NAMALWA (cell line): ENCODE measurements around the gene ZSCAN1.

Experiments used
- DNase-seq: peaks from one replicate; pipeline ENCODE4 v3.0.0-alpha.2; 2015; ENCODE audit warnings: low spot score

The ZSCAN1 gene

DNA sequence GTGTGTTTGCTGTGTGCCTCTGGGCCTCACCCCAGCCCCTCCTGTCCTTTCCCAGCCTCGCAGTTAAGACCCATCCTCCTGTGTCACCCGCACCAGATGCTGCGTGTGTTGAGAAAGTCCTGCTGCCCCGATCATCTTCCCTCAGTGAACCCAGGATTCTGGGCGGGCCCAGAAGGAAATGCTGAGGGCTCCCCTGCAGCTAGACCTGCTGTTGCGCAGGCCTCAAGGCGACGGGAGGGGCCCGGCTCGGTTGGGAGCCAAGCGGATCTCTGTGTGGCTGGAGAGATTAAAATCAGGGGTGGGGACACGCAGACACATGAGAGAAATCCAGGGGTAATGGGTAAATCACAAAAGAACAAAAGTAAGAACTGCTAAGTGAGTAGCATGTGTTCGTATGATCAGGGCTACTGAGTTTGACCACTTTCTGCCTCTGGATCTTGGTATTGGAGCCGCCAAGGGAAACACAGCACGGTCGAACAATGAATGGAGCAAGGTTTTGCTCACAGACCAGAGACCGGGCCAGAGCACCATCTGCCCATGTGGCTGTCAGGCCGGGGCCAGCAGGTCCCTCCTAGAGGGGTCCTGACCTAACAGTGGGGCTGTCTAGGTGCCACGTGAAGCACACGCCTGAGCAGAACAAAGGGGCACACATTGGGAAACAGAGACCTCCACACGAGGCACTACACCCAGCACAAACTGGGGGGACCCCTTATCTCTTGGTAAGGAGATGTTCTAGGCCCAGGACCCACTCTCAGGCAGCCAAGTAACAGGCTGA is 7.1 kb downstream of the ZSCAN1 start:
- DNase-seq = no peak

DNA sequence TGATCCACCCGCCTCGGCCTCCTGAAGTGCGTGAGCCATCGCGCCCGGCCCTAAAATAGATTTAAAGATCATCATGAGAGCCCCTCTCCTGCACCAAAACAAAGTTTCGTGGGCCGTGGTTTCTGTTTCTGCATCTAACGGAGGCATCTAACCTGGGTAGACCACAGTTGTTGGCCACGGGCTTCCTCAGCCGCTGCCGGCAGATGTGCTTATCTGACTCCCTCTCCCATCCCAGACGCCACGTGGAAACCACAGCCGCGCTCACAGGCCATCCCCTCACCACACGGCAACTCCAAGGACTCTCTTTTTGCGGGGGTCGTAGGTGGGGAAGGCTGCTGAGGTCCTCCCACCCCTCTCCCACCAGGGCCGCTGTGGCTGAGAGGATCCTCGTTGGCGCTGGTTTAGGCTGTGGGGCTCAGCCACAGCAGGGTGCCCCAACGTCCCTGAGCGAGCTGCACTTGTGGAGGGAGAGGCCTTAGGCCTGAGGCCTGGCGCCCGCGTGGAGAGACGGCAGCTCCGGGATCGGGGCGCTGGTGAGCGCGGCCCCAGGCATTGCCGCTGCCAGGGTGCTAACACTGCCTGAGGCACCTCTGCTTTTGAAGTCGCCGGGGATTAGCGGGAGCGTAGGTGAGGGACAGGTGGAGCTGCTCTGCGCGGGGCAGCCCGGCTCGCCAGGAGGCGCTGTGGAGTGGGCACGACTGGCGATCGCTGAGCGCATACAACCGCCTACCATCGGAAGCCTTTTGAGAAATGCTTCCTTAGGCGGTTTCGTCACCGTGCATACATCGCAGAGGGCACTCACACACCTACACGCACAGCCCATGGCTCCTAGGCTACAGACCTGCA is 8.9 kb downstream of the ZSCAN1 start:
- no peak for DNase-seq

DNA sequence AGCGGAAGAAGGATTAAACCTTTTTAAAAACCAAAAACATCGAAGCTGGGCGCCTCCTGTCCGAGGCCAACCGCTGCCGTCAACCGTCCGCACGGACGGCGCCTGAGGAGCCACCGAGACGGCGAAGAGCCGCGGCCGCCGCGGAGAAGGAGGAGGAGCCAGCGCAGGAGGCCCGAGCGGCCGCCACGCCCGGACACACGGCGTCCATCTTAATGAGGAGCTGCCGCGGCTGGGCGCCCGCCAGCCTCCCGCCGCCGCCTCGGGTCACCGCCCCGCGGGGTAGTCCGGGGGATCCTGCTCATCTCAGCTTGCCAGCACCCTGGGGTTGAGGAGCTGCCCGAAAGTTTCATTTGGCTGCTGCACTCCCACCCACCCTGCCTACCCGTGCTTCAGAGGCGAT is 10.6 kb downstream of the ZSCAN1 start:
- DNase-seq = no peak

DNA sequence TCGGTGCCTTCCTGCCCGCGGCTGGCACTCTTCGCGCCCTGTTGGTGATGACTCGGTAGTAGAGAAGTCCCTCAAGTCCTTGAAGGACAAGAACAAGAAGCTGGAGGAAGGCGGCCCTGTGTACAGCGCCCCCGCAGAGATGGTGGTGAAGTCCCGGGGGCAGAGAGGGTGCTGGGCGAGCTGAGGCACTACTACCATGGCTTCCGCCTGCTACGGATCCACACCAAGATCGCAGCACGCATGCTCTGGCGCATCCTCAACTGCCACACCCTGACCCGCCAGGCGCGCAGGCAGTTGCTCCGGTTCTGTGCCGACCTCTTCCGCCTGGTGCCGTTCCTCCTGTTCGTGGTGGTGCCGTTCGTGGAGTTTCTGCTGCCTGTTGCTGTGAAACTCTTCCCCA is 11.1 kb downstream of the ZSCAN1 start:
- no peak for DNase-seq

DNA sequence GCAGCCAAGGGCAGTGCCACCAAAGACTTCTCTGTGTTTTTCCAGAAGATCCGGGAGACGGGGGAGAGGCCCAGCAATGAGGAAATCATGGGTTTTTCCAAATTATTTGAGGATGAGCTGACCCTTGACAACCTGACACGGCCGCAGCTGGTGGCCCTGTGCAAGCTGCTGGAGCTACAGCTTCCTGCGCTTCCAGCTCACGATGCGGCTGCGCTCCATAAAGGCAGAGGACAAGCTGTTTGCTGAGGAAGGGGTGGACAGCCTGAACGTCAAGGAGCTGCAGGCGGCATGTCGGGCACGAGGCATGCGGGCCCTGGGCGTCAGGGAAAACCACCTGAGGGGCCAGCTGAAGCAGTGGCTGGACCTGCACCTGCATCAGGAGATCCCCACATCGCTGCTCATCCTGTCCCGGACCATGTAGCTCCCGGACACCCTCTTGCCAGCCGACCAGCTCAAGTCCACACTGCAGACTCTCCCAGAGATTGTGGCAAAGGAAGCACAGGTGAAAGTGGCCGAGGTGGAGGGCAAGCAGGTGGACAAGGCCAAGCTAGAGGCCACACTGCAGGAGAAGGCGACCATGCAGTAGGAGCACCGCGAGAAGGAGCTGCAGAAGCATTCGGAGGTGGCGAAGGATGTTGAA is 11.7 kb downstream of the ZSCAN1 start:
- DNase-seq = no peak

DNA sequence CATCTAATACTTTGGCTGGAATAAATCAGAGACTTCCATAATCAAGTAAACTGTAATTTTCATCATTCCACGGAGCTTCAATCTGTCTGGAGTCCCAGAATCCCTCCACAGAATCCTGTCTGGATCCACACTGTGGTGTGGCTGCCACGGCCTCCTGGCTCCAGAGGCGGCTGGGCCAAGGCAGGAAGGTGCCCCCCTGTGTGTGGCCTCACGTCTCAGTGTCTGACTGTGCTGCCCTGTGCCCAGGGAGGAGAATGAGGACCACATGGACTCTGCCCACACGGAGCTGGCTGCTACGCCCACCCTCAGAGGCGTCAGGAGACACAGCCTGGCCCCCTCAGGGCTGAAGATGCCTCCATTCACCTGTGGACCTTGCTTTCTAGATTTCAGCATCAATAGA is 13.0 kb downstream of the ZSCAN1 start:
- DNase-seq = no peak

DNA sequence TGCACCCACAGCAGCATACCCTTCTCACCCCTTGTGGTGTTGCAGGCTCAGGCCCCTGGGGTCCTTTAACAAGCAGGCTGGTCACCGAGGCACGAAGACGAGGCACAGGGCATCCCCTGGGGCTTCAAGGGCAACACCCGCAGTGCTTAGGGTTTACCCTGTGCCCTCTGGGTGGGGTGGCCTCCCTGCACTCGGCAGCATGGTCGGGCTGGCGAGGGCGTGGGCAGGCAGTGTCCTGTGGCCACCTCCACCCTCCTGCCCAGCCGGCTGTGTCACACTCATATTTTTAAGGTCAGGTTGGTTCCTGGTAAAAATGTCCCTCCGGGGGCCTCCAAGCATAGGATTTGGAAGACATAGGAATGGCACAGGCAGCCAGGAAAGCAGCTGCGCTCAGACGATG is 13.8 kb downstream of the ZSCAN1 start:
- no peak for DNase-seq

DNA sequence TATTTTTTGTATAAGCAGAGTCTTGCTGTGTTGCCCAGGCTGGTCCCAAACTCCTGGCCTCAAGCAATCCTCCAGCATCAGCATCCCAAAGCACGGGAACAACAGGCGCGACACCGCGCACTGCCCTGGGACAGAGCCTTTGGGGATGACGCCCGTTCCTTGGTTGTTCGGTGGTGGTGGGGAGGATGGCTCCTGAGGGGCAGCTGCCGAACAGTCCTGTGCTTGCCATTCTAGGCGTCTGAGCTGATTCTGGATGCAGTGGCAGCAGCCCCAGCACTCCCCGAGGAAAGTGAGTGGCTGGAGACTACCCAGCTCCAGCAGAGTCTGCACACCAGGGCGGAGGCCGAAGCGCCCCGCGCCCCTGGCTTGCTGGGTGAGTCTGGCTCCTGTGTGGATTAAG is 18.4 kb downstream of the ZSCAN1 start:
- DNase-seq = no peak

DNA sequence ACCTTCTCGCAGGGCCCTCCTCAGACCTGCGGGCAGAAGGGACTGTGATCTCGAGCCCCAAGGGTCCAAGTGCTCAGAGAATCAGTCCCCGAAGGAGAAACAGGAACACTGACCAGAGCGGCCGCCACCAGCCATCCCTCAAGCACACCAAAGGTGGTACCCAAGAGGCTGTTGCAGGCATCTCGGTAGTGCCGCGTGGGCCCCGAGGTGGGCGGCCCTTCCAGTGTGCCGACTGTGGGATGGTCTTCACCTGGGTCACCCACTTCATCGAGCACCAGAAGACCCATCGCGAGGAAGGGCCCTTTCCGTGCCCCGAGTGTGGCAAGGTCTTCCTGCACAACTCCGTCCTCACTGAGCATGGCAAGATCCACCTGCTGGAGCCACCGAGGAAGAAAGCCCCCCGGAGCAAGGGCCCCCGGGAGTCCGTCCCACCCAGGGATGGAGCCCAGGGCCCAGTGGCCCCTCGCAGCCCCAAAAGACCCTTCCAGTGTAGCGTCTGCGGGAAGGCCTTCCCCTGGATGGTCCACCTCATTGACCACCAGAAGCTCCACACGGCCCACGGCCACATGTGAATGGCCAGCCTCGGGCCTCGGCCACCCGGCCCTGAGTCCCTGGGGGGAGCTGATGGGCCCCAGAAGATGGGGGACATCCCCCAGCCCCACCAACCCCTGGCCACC is 19.8 kb downstream of the ZSCAN1 start:
- DNase-seq = no peak

DNA sequence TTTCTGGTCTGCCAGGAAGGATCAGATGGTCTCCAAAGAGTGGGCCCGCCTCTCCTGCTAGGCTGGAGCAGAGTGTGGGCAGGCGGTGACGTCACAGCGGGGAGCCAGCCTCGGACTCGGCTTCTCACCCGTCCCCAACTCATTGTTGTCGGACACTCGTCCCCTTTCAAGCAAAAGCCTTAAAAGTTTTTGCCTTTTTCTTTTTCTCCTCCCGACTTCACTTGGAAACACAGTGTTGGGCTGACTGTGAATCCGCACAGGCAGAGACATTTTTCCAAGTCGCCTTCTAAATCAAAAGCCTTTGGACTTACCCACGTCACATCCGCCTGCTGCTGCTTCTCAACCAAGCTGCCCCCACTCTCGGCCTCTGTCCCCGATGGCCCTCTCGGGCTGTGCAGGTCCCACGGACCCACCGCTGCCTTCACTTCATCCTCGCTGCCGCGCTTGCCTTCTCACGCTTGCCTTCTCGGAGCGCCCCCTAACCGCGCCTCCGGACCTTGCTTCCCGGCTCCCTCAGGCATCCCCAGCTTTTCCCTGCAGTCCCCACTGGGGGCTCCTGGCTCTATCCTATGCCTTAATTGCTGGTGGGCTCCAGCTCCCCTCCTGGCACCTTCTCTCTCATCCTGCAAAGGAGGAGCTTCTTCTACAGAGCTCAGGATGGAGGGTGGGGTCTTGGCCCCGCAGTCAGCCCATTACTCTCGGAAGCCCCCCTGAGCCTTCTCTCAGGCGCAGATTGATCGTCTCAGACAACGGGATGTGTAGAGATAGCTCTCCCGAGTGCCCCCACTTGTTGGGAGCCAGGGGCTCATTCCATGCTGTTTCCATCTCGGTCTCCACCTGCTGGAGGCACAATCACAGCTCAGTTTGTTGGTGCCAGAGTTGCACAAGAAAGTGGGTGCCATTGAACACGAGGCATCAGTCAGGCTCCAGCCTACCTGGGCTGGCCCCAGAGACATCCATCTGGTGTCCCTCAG is 21.4 kb downstream of the ZSCAN1 start:
- no peak for DNase-seq

DNA sequence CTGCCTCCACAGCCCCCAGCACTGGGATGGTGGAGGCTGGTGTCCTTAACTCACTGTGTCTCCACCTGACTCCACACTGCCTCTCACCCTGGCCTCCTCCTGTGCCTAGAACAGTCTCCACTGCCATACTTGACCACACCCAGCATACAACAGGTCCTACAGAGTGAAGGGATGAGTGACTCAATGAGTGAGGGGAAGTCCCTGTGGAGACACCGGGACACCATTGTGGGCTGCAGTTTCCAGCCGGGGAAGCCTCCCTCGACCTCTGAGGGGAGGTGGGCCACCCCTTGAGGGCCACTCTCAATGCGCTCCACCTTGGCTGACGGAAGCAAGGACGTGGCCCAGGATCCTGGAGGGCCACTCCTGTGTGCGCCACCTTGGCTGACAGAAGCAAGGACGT is 22.4 kb downstream of the ZSCAN1 start:
- no peak for DNase-seq

DNA sequence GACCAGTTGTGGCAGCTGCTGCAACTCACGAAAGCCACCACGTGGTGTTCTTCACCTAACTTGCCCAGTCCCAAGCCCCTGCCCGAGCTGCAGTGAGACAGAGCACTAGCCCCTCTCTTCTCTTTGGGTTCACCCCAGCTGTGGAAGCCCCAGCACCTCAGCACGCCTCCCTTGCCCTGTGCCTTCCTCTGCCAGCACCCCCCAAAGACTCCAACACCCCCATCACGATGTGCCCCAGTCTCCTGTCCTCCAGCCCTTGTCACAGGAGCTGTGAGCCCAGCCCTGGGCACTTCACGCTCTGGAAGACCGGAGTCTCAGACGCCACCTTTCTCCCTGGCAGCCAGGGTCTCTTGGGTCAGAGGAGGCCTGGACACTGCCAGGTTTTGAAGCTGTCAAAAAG is 23.0 kb downstream of the ZSCAN1 start:
- DNase-seq = no peak

DNA sequence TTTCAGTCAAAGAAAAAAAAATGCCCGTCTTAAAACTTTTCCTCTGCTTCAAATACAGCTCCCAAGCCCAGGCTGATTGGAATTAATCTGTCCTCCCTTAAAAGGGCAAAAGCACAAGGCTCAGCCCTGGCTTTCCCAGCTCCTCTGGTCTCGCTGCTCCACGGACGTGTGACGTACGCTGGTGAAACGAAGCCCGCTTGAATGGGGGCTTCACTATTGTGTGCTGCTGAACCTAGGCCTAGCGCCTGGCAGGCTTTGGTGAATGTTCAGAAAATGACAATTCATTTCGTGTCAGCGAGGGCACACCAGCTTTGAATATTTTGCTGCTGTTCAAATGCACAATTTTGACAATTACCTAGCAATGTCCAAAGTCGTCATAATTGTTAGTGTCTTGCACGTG is 24.6 kb downstream of the ZSCAN1 start:
- no peak for DNase-seq

DNA sequence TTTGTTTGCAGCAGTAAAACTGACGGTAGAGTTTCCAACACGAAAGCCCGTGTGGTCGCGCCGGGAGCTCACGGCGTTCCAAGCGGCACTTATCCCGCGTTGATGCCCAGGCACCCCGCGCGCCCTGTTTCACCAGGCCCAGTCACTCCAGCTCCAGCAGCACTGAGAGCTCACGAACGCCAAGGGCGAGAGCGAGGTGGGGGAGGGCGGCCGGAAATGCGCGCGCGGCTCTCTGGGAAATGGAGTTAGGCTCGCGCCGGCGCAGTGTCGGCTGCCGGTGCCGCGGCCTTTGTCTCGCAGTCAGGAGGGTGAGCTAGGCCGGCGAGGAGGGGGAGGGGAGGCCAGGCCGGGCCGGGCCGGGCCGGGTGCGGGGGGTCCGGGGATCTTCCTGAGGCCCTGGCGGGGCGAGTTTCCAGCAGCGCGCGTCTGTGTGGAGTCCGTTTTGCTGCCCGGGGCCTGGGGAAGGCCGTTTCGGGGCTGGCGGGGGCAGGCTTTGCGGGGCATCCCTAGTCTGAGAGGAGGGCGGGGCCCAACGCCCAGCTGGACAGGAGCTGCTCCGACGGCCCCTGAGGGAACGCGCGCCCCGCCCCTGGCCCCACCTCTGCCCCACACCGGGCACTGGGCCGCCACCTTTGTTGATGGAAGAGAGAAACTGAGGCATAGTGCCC is 25.3 kb downstream of the ZSCAN1 start, which contains the start of gene ZNF135:
TSS of gene ZNF135 (plus strand) at position 280 of the 668 bp plus-strand sequence. CDS start 721 bp downstream, outside the sequence.
- no peak for DNase-seq

DNA sequence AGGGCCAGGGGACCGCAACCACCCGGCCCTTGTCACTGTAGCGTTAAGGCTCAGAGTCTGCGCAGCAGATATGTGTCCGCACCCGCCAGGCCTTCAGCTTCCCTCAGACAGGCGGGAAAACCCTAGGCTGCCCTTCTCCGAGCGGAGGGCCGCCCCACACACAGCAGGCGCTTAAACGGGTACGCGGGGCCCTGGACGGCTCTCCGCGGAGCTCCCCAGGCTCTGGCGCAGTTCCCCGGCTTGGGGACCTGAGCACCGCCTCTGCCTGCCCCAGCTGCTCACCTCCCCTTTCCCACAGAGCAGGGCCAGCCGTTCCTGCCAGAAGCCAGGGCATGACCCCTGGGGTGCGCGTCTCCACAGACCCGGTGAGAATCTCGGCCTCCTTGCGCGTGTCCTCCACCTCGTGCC is 25.9 kb downstream of the ZSCAN1 start:
- no peak for DNase-seq

DNA sequence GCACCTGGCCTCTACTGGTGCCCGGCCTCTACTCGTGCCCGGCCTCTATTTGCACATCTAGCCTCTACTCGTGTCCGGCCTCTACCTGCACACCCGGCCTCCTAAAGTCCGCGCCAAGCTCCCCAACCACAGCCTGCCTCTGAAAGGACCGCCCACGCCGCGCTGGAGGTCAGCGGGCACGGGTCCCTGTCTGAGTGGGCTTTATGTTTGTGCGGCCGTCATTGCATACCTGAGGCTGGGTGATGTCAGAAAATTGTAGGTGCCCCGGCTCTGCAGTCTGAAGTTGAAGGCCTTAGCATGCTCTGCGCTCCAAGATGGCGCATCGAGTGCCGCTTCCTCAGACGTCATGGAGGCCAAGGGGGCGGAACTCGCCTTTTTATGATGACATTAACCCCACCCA is 26.4 kb downstream of the ZSCAN1 start:
- no peak for DNase-seq

DNA sequence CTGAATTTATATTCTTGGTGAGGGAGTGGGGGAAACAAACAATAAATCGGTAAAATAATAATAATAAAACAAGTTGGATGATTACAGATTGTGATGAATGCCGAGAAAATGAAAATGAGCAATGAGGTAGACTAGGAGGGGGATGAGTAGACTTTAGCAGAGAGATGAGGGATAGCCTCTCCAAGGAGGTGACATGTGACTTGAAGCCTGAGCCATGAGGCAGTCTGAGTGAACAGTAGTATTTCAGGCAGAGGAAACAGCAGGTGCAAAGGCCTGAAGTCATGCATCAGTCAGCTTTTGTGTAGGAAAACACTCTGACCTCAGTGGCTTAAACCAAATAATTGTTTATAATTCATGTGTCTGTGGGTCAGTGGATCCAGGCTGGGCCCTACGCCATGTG is 29.9 kb downstream of the ZSCAN1 start:
- no peak for DNase-seq

DNA sequence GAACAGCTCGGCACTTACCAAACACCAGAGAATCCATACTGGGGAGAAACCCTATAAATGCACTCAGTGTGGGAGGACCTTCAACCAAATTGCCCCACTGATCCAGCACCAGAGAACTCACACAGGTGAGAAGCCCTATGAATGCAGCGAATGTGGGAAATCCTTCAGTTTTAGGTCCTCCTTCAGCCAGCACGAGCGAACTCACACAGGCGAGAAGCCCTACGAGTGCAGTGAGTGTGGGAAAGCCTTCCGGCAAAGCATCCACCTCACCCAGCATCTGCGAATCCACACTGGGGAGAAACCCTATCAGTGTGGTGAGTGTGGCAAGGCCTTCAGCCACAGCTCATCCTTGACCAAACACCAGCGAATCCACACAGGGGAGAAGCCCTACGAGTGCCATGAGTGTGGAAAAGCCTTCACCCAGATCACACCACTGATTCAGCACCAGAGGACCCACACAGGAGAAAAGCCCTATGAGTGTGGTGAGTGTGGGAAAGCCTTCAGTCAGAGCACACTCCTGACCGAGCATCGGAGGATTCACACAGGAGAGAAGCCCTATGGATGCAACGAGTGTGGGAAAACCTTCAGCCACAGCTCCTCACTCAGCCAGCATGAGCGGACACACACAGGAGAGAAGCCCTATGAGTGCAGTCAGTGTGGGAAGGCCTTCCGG is 33.6 kb downstream of the ZSCAN1 start:
- no peak for DNase-seq

DNA sequence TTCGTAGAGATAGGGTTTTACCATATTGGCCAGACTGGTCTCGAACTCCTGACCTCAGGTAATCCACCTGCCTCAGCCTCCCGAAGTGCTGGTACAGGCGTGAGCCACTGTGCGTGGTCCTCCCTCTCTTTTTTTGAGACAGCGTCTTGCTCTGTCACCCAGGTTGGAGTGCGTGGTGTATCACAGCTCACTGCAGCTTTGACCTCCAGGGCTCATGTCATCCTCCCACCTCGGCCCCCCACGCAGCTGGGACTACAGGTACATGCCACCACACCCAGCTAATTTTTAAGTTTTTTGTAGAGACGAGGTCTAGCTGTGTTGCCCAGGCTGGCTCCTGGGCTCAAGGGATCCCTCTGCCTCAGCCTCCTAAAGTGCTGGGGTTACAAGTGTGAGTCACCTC is 46.0 kb downstream of the ZSCAN1 start:
- DNase-seq = no peak

DNA sequence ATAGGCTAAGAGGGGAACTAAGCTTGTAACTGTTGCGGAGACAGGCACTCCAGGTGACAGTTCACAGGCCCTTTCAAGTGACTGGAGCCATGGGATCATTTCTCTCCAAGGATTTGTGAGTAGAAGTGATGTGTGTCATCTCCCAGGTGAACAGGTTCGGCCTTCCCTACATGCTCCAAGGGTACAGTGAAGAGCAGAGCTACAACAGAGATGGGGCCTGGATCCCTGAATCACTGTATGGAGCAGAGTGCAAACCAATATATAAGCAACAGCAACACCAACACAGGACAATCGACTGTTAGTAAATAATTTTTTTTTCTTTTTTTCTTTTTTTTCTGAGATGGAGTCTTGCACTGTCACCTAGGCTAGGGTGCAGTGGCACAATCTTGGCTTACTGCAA is 49.2 kb downstream of the ZSCAN1 start:
- no peak for DNase-seq
